GM03348 (cell line): ENCODE data around the gene C3AR1.
A peak's percentile ranks its signal among the peaks of the same experiment; 100 is the strongest.
"Not testable (repeated sequence)": the region's sequence is repeated elsewhere in the genome, so short reads cannot be mapped to it uniquely, and the experiment has no call there.

Experiments used
- DNase-seq: peaks from one replicate; pipeline ENCODE4 v3.0.0; 2012; ENCODE audit warnings: low spot score

C3AR1 gene

GRCh38 chr12:8028267-8028666, 37.9 kb downstream of the C3AR1 start:
- no peak for DNase-seq

GRCh38 chr12:8027856-8028255, 38.3 kb downstream of the C3AR1 start:
- DNase-seq: no peak

GRCh38 chr12:8026291-8026900, 39.8 kb downstream of the C3AR1 start:
- DNase-seq: peak; percentile 98

GRCh38 chr12:8018666-8019581, 47.2 kb downstream of the C3AR1 start:
- DNase-seq: peak; percentile 24

- not testable (repeated sequence) for DNase-seq
Observed at GRCh38 chr12:8018213-8018612, 47.9 kb downstream of the C3AR1 start.

- DNase-seq: no peak
Observed at GRCh38 chr12:8014836-8015235, 51.3 kb downstream of the C3AR1 start.

GRCh38 chr12:8012651-8013309, 53.4 kb downstream of the C3AR1 start:
- DNase-seq: no peak

GRCh38 chr12:8011331-8011730, 54.8 kb downstream of the C3AR1 start:
- no peak for DNase-seq
